ENCODE data around the gene RIT1. TPM values are rescaled to one million over a fixed set of nuclear protein-coding genes. Genes with fewer than 3 reads are reported as not detected.

RIT1 gene
- total and polyA plus RNA-seq, 2 of the 8 experiments (the other 6 are each of a cell fraction or from before 2014, with no cell fraction given) = 25.3 to 26.8 TPM

DNA sequence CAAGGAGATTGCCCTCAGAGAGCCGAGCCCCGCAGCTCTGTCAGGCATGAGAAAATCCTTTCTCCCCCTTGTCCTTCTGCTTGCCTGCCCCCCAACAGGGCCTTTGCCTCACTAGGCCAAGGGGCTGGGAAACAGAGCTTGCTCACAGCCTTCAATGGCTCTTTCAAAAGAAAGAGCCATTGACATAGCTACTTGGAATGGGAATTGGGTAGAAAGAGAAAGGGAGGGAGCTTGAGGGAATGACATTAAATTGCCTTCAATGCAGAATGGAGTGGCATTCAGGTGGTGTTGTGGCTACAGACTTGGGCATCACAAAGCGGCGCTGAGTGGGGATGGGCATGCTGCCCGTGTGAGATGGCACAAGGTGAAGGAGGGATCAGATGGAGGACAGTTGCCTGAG lies 38.6 kb downstream of the RIT1 start:
- Histone ChIP-seq H3K23me2 (ENCODE audit: low read depth, low read length) (no peaks in the 10 kb centered on the region), H4K91ac (replicated peaks; ENCODE audit: insufficient read length, low read length) (no peak overlapping the region), H4K20me1 (replicated peaks in 1 of 2; ENCODE audit: control insufficient read depth in 1 of 2, insufficient read depth in 2 of 2, low read length in 2 of 2) (no peaks in the 10 kb centered on the region), H3K27ac (ENCODE audit: low read depth, low read length) (no peak overlapping the region), H3K4me3 (ENCODE audit: extremely low read depth in 1 of 4, insufficient read depth in 2 of 4, low read depth in 3 of 4, low read length in 4 of 4) (no peak overlapping the region), H2BK120ac (replicated peaks; ENCODE audit: low read depth, low read length) (no peak overlapping the region), H3K9me3 (ENCODE audit: insufficient read depth in 2 of 2, low read depth in 1 of 2, low read length in 1 of 2) (no peaks in the 10 kb centered on the region), H2BK20ac (ENCODE audit: low read length) (no peak overlapping the region), H2BK15ac (ENCODE audit: low read length) (no peak overlapping the region), H3K9ac (replicated peaks in 1 of 4; ENCODE audit: extremely low read depth in 1 of 4, low read depth in 3 of 4, low read length in 3 of 4) (no peak overlapping the region), H2BK12ac (ENCODE audit: low read depth, low read length) (no peak overlapping the region), H3K4me2 (ENCODE audit: insufficient read depth in 1 of 2, low read depth in 2 of 2, low read length in 2 of 2) (no peak overlapping the region), H2AFZ (ENCODE audit: low read length) (no peak overlapping the region), H3K79me2 (ENCODE audit: control insufficient read depth in 1 of 2, insufficient read depth in 2 of 2, low read length in 2 of 2) (no peaks in the 10 kb centered on the region), H2BK5ac (ENCODE audit: low read depth, low read length) (no peak overlapping the region), H3K56ac (replicated peaks; ENCODE audit: insufficient read length, low read depth, low read length) (no peak overlapping the region), H4K5ac (ENCODE audit: insufficient read length, low read depth, low read length) (no peak overlapping the region), H3K4ac (replicated peaks; ENCODE audit: insufficient read length, low read depth, low read length) (no peak overlapping the region), H3K36me3 (ENCODE audit: control insufficient read depth in 2 of 4, insufficient read depth in 4 of 4, low read length in 3 of 4) (no peaks in the 10 kb centered on the region), H3K79me1 (ENCODE audit: low read depth, low read length) (no peaks in the 10 kb centered on the region), H2AK5ac (ENCODE audit: low read depth, low read length) (no peak overlapping the region), H3K27me3 (replicated peaks in 1 of 4; ENCODE audit: control insufficient read depth in 3 of 4, extremely low read depth in 1 of 4, insufficient read depth in 3 of 4, low read length in 3 of 4) (no peaks in the 10 kb centered on the region), H3K23ac (ENCODE audit: insufficient read length) (no peak overlapping the region), H4K8ac (ENCODE audit: extremely low read depth, insufficient read depth, low read length) (no peak overlapping the region), H3K4me1 (replicated peaks in 1 of 4; ENCODE audit: control insufficient read depth in 3 of 4, insufficient read depth in 4 of 4, low read length in 3 of 4) (no peaks in the 10 kb centered on the region), H3K14ac (ENCODE audit: insufficient read length) (no peak overlapping the region), H3K18ac (ENCODE audit: extremely low read depth, low read length) (no peak overlapping the region)
- FAIRE-seq = no peak
- WGBS, 2 experiments (ENCODE audit: extremely low coverage in 1 of 2, insufficient coverage in 1 of 2, insufficient read length in 1 of 2, insufficient replicate concordance in 2 of 2, low coverage in 1 of 2, low lambda C conversion rate in 2 of 2, missing lambda C conversion rate in 1 of 2) = 86% methylated on average over 5 of the region's 5 CpGs; no CpG with 5 or more reads in 1 of the 2 experiments
- ChIA-PET POLR2A (ENCODE audit: partially characterized antibody) (interaction anchor here (0.9 to 1.1 kb wide), 3 partner anchors 33 to 189 kb away, joined by 3 read pairs; partner anchors contain the start of gene RAB25), CTCF (ENCODE audit: partially characterized antibody) (interaction anchor here (0.7 to 1.5 kb wide), 6 partner anchors 12 to 194 kb away, joined by 3 to 5 read pairs (median 4); no protein-coding TSS in a partner anchor)
- no peak for DNase-seq (ENCODE audit: low read depth in 1 of 2, low spot score in 2 of 2)
- TF ChIP-seq TEAD4 (IDR thresholded peaks at IDR 0.05; ENCODE audit: low read depth, low read length) (no peak), SIX5 (IDR thresholded peaks at IDR 0.05; ENCODE audit: low read depth, low read length) (no peak), MAFK (IDR thresholded peaks at IDR 0.05; ENCODE audit: low read depth, low read length) (no peak), HDAC6 (IDR thresholded peaks at IDR 0.05; ENCODE audit: low read depth, low read length) (no peak), EZH2 (IDR thresholded peaks at IDR 0.05; ENCODE audit: low read depth, low read length, severe bottlenecking) (no peak), EP300 (IDR thresholded peaks at IDR 0.05; ENCODE audit: borderline replicate concordance in 1 of 2, low read depth in 2 of 2, low read length in 2 of 2) (no peak), GABPA (IDR thresholded peaks at IDR 0.05; ENCODE audit: borderline replicate concordance, insufficient read depth, low read length) (no peak), RXRA (IDR thresholded peaks at IDR 0.05; ENCODE audit: insufficient read depth, low read depth, low read length) (no peak), BRCA1 (IDR thresholded peaks at IDR 0.05; ENCODE audit: low read depth, low read length) (no peak), TAF1 (IDR thresholded peaks at IDR 0.05; ENCODE audit: low read depth, low read length) (no peak)
